ENCODE results near the gene ZNF724. TPM values are rescaled to one million over a fixed set of nuclear protein-coding genes. Genes with fewer than 3 reads are reported as not detected.
"Not testable (repeated sequence)": the region's sequence is repeated elsewhere in the genome, so short reads cannot be mapped to it uniquely, and the experiment has no call there.

ZNF724 gene
- total and polyA plus RNA-seq, 10 donors, result 0.17 to 8.7 (median 4.4) TPM

GRCh38 chr19:23281663-23282276, 31.6 kb upstream of the ZNF724 start:
- DNase-seq, result no peak
- no peak overlapping the region for H3K27ac ChIP-seq
- no peaks in the 10 kb centered on the region for H3K27me3 ChIP-seq (replicated peaks in 1 of 7)
- intact Hi-C loops (cut with DNase I; ENCODE audit: low total_unique reads), result no loop called here
- H3K4me3 ChIP-seq, result no peak overlapping the region
- H3K36me3 ChIP-seq, result no peaks in the 10 kb centered on the region
- peaks cover 0 to 6% (median under 1%) of the 10 kb centered on the region in 8 donors for H3K9me3 ChIP-seq
- TF ChIP-seq POLR2AphosphoS5 (IDR thresholded peaks at IDR 0.05) (no peak), POLR2A (IDR thresholded peaks at IDR 0.05) (no peak), CTCF (IDR thresholded peaks at IDR 0.05 in 8 of 11, conservative IDR thresholded peaks at IDR 0.05 in 3 of 11) (no peak)
- peaks cover 0 to 6% (median 0%) of the 10 kb centered on the region in 6 donors for H3K4me1 ChIP-seq
- WGBS, 5 donors, result 70 to 92% (median 83%) methylated on average over 4 of the region's 4 CpGs

- intact Hi-C loops (cut with DNase I; ENCODE audit: low total_unique reads), result loop anchor here (10.0 kb wide), 1 partner anchor 117 kb away; the partner anchor contains the start of gene ZNF91
- H3K9me3 ChIP-seq; H3K4me3 ChIP-seq; H3K36me3 ChIP-seq; H3K27me3 ChIP-seq (replicated peaks in 1 of 7); H3K27ac ChIP-seq; DNase-seq: not testable (repeated sequence)
- peaks cover under 1 to 12% (median 7%) of the 10 kb centered on the region in 6 donors for H3K4me1 ChIP-seq
- WGBS, 5 donors, result 56 to 76% (median 72%) methylated on average over 3 of the region's 3 CpGs
Measured at GRCh38 chr19:23278118-23278517, 27.9 kb upstream of the ZNF724 start.

GRCh38 chr19:23273590-23274412, 23.6 kb upstream of the ZNF724 start:
- WGBS, 5 donors, result 0 to 1% (median 0%) methylated on average over 30 to 50 of the region's 50 CpGs
- DNase-seq, result peak; percentile 95
- H3K27me3 ChIP-seq (replicated peaks in 1 of 7), result no peaks in the 10 kb centered on the region
- peak overlapping the region; percentile 66 to 98 (median 81) for H3K4me3 ChIP-seq
- H3K27ac ChIP-seq, result peak overlapping the region; percentile 75 to 93 (median 88)
- TF ChIP-seq POLR2AphosphoS5 (IDR thresholded peaks at IDR 0.05) (peak; percentile 88 to 93 (median 93)), CTCF (IDR thresholded peaks at IDR 0.05 in 8 of 11, conservative IDR thresholded peaks at IDR 0.05 in 3 of 11) (no peak), POLR2A (IDR thresholded peaks at IDR 0.05) (peak; percentile 8 to 72 (median 13))
- H3K4me1 ChIP-seq, result peaks cover 6 to 32% (median 20%) of the 10 kb centered on the region in 6 donors
- intact Hi-C loops (cut with DNase I; ENCODE audit: low total_unique reads), result loop anchor here (10.0 kb wide), 1 partner anchor 121 kb away; the partner anchor contains the start of gene ZNF91
- H3K9me3 ChIP-seq, result no peaks in the 10 kb centered on the region
- peaks cover 0 to 31% (median 5%) of the 10 kb centered on the region in 6 donors for H3K36me3 ChIP-seq

- intact Hi-C loops (cut with DNase I; ENCODE audit: low total_unique reads), result loop anchor here (10.0 kb wide), 1 partner anchor 122 kb away; the partner anchor contains the start of gene ZNF91
- DNase-seq, result no peak
- Histone ChIP-seq H3K4me1 (peaks cover 6 to 32% (median 20%) of the 10 kb centered on the region in 6 donors), H3K27ac (peak overlapping the region; percentile 75 to 93 (median 88)), H3K36me3 (peaks cover 0 to 38% (median 9%) of the 10 kb centered on the region in 6 donors), H3K27me3 (replicated peaks in 1 of 7) (no peaks in the 10 kb centered on the region), H3K4me3 (peak overlapping the region; percentile 66 to 98 (median 81)), H3K9me3 (no peaks in the 10 kb centered on the region)
- 0 to 3% (median 1%) methylated on average over 10 of the region's 10 CpGs for WGBS, 5 donors
- TF ChIP-seq CTCF (IDR thresholded peaks at IDR 0.05 in 8 of 11, conservative IDR thresholded peaks at IDR 0.05 in 3 of 11), result no peak
- no peak for TF ChIP-seq POLR2A (IDR thresholded peaks at IDR 0.05)
- TF ChIP-seq POLR2AphosphoS5 (IDR thresholded peaks at IDR 0.05), result no peak
Measured at GRCh38 chr19:23273022-23273589, 22.9 kb upstream of the ZNF724 start.
